ENCODE measurements around the gene SERTAD4.

DNA sequence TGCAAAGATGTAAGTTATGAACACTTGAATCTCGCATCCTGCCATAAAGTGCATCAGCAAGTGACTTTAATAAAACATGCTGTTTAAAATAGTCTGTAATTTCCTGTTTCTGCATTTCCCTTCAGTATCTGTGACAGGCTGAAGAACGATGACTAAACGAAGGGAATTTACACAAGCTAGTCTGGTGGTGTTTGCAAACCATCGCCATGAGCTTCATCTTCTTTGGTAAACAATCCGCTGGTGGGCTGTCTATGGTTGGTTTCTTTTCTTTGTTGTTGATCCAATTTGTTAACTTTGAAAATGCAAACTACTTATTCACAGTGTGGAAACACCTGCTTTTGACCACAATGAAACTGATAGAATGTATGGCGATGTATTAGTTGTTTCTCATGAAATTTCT, 13.9 kb downstream of the SERTAD4 start:
- TF ChIP-seq, protein P1, sequence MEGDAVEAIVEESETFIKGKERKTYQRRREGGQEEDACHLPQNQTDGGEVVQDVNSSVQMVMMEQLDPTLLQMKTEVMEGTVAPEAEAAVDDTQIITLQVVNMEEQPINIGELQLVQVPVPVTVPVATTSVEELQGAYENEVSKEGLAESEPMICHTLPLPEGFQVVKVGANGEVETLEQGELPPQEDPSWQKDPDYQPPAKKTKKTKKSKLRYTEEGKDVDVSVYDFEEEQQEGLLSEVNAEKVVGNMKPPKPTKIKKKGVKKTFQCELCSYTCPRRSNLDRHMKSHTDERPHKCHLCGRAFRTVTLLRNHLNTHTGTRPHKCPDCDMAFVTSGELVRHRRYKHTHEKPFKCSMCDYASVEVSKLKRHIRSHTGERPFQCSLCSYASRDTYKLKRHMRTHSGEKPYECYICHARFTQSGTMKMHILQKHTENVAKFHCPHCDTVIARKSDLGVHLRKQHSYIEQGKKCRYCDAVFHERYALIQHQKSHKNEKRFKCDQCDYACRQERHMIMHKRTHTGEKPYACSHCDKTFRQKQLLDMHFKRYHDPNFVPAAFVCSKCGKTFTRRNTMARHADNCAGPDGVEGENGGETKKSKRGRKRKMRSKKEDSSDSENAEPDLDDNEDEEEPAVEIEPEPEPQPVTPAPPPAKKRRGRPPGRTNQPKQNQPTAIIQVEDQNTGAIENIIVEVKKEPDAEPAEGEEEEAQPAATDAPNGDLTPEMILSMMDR (IDR thresholded peaks at IDR 0.05; ENCODE audit: poor library complexity) = no peak
- TF ChIP-seq EZH2 (IDR thresholded peaks at IDR 0.05; ENCODE audit: borderline replicate concordance) = no peak
- TF ChIP-seq EZH2phosphoT487 (IDR thresholded peaks at IDR 0.05; ENCODE audit: low read depth, severe bottlenecking, unreplicated experiment) = no peak

Data from hepatocyte (in vitro differentiated cells).